ENCODE results near the gene CD200. TPM values are rescaled to one million over a fixed set of nuclear protein-coding genes. Genes with fewer than 3 reads are reported as not detected.

CD200 gene
- total and polyA plus RNA-seq, 4 donors = 0.10 to 0.28 (median 0.20) TPM

DNA sequence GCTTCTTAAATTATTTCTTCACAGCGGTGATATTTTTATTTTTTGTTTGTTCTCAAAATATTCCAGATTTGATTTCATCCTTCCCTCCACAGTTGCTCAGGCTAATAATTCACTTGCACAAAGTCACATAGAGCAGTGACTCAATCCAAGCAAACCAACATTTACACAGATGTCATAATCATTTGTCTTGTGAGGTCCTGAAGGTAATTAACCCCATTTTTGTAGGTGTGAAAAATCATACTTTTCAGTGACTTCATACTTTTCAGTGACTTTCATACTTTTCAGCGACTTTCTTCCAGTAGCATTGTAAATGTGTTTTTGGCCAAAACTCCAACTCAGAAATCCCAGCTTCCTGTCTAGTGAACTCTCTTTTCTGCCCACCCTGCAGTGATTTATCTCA, 32.1 kb downstream of the CD200 start (continued):
- TF ChIP-seq YY1 (IDR thresholded peaks at IDR 0.05) = no peak
- no peak for TF ChIP-seq HNF4A (conservative IDR thresholded peaks at IDR 0.05)
- TF ChIP-seq RAD21 (IDR thresholded peaks at IDR 0.05) = no peak
- TF ChIP-seq NR2F2 (IDR thresholded peaks at IDR 0.05) = no peak

DNA sequence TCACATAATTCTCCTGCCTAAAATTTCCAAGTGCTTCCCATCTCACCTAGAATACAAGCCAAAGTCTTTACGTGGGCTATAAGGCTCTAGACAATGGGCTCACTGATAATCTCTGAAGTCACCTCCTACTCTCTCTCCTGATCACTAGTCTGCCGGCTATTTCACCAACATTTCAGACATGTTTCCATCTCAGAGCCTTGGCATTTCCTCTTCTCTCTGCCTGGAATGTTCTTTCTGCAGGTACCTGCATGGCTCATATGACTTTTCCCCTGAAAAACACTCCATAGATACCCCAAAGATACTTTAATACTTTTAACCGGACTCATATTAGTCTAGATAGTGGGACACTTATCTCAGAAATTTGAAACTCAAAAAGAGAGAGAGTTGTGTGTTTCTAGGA, 32.7 kb downstream of the CD200 start:
- Histone ChIP-seq H3K27me3 (ENCODE audit: control insufficient read depth in 4 of 4, insufficient read depth in 4 of 4, low read length in 3 of 4) (peaks cover 0 to 5% (median 0%) of the 10 kb centered on the region in 4 donors), H3K4me1 (ENCODE audit: control insufficient read depth in 4 of 4, insufficient read depth in 4 of 4, low read length in 3 of 4) (peaks cover 0 to 3% (median 0%) of the 10 kb centered on the region in 4 donors), H3K27ac (ENCODE audit: low read depth in 1 of 2, low read length in 2 of 2) (no peak overlapping the region), H3K9me3 (ENCODE audit: control insufficient read depth in 4 of 4, low read length in 3 of 4) (no peaks in the 10 kb centered on the region), H3K36me3 (ENCODE audit: control insufficient read depth in 4 of 4, insufficient read depth in 3 of 4, low read depth in 1 of 4, low read length in 3 of 4) (no peaks in the 10 kb centered on the region), H3K9ac (ENCODE audit: low read depth in 1 of 2, low read length in 2 of 2) (no peak overlapping the region), H3K4me3 (ENCODE audit: low read depth in 1 of 3, low read length in 3 of 3) (no peak overlapping the region)
- TF ChIP-seq HNF4A (conservative IDR thresholded peaks at IDR 0.05) (no peak), YY1 (IDR thresholded peaks at IDR 0.05) (no peak), SP1 (IDR thresholded peaks at IDR 0.05) (no peak), HNF4G (IDR thresholded peaks at IDR 0.05) (no peak), GABPA (IDR thresholded peaks at IDR 0.05 in 1 of 2, conservative IDR thresholded peaks at IDR 0.05 in 1 of 2) (no peak), EGR1 (IDR thresholded peaks at IDR 0.05; ENCODE audit: low read depth in 2 of 2) (no peak), RXRA (IDR thresholded peaks at IDR 0.05) (no peak), RAD21 (IDR thresholded peaks at IDR 0.05) (no peak), FOXA2 (IDR thresholded peaks at IDR 0.05) (no peak), FOXA1 (IDR thresholded peaks at IDR 0.05) (no peak), JUND (IDR thresholded peaks at IDR 0.05) (no peak), TAF1 (conservative IDR thresholded peaks at IDR 0.05) (no peak)
- TF ChIP-seq, protein P1, sequence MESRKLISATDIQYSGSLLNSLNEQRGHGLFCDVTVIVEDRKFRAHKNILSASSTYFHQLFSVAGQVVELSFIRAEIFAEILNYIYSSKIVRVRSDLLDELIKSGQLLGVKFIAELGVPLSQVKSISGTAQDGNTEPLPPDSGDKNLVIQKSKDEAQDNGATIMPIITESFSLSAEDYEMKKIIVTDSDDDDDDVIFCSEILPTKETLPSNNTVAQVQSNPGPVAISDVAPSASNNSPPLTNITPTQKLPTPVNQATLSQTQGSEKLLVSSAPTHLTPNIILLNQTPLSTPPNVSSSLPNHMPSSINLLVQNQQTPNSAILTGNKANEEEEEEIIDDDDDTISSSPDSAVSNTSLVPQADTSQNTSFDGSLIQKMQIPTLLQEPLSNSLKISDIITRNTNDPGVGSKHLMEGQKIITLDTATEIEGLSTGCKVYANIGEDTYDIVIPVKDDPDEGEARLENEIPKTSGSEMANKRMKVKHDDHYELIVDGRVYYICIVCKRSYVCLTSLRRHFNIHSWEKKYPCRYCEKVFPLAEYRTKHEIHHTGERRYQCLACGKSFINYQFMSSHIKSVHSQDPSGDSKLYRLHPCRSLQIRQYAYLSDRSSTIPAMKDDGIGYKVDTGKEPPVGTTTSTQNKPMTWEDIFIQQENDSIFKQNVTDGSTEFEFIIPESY (IDR thresholded peaks at IDR 0.05) = no peak
- TF ChIP-seq, protein P2, sequence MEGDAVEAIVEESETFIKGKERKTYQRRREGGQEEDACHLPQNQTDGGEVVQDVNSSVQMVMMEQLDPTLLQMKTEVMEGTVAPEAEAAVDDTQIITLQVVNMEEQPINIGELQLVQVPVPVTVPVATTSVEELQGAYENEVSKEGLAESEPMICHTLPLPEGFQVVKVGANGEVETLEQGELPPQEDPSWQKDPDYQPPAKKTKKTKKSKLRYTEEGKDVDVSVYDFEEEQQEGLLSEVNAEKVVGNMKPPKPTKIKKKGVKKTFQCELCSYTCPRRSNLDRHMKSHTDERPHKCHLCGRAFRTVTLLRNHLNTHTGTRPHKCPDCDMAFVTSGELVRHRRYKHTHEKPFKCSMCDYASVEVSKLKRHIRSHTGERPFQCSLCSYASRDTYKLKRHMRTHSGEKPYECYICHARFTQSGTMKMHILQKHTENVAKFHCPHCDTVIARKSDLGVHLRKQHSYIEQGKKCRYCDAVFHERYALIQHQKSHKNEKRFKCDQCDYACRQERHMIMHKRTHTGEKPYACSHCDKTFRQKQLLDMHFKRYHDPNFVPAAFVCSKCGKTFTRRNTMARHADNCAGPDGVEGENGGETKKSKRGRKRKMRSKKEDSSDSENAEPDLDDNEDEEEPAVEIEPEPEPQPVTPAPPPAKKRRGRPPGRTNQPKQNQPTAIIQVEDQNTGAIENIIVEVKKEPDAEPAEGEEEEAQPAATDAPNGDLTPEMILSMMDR (IDR thresholded peaks at IDR 0.05; ENCODE audit: low read depth, low read length, missing input control) = no peak
- TF ChIP-seq, protein P3, sequence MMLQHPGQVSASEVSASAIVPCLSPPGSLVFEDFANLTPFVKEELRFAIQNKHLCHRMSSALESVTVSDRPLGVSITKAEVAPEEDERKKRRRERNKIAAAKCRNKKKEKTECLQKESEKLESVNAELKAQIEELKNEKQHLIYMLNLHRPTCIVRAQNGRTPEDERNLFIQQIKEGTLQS (IDR thresholded peaks at IDR 0.05) = no peak
- no peak for DNase-seq (ENCODE audit: low spot score)
- WGBS = 68% methylated on average over 3 of the region's 3 CpGs

DNA sequence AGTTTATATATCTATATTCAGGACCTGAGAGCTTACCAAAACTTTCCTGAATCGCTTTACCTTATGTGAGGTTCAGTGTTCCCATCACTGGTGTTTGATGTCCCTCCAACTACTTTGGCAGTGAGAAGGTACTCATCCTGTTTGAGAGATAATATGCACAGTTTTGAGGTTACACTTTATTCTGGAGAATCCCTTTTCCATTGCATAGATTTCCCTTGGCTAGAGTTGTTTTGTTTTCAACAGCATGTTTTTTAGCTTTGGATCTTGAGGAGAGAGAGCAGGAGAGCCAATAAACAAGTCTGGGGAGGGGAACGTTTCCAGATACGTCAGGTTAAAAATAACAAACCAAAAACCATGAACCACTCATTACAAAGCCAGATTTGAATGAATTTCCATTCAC, 33.6 kb downstream of the CD200 start:
- Histone ChIP-seq H3K9ac (ENCODE audit: low read depth in 1 of 2, low read length in 2 of 2) (no peak overlapping the region), H3K36me3 (ENCODE audit: control insufficient read depth in 4 of 4, insufficient read depth in 3 of 4, low read depth in 1 of 4, low read length in 3 of 4) (no peaks in the 10 kb centered on the region), H3K4me3 (ENCODE audit: low read depth in 1 of 3, low read length in 3 of 3) (no peak overlapping the region), H3K4me1 (ENCODE audit: control insufficient read depth in 4 of 4, insufficient read depth in 4 of 4, low read length in 3 of 4) (peaks cover 0 to 3% (median 0%) of the 10 kb centered on the region in 4 donors), H3K27me3 (ENCODE audit: control insufficient read depth in 4 of 4, insufficient read depth in 4 of 4, low read length in 3 of 4) (peaks cover 0 to 7% (median 0%) of the 10 kb centered on the region in 4 donors), H3K27ac (ENCODE audit: low read depth in 1 of 2, low read length in 2 of 2) (no peak overlapping the region), H3K9me3 (ENCODE audit: control insufficient read depth in 4 of 4, low read length in 3 of 4) (no peaks in the 10 kb centered on the region)
- TF ChIP-seq RAD21 (IDR thresholded peaks at IDR 0.05) (no peak), RXRA (IDR thresholded peaks at IDR 0.05) (no peak), FOXA2 (IDR thresholded peaks at IDR 0.05) (no peak), HNF4G (IDR thresholded peaks at IDR 0.05) (no peak), YY1 (IDR thresholded peaks at IDR 0.05) (no peak), SP1 (IDR thresholded peaks at IDR 0.05) (no peak), MAX (IDR thresholded peaks at IDR 0.05) (no peak), EGR1 (IDR thresholded peaks at IDR 0.05; ENCODE audit: low read depth in 2 of 2) (no peak), NR2F2 (IDR thresholded peaks at IDR 0.05) (no peak), FOXA1 (IDR thresholded peaks at IDR 0.05) (no peak), TAF1 (conservative IDR thresholded peaks at IDR 0.05) (no peak), GABPA (IDR thresholded peaks at IDR 0.05 in 1 of 2, conservative IDR thresholded peaks at IDR 0.05 in 1 of 2) (no peak)
- TF ChIP-seq, protein P1 (IDR thresholded peaks at IDR 0.05) = no peak
- TF ChIP-seq, protein P2 (IDR thresholded peaks at IDR 0.05; ENCODE audit: low read depth, low read length, missing input control) = no peak
- WGBS = 81% methylated on average over 3 of the region's 3 CpGs
- DNase-seq (ENCODE audit: low spot score) = no peak
